GM12878 (cell line): ENCODE measurements around the gene BSND. TPM values are rescaled to one million over a fixed set of nuclear protein-coding genes. Genes with fewer than 3 reads are reported as not detected.

Experiments used
- ATAC-seq: fragments of 200-7000 bp; cut with Tn5 transposase; 3 replicates; pipeline ENCODE4 v1.9.1; 2020; ENCODE audit warnings: mild to moderate bottlenecking, moderate library complexity
- BruUV-seq: library from RNA; stranded (reverse); fragments of 400-500 nt; replicated peaks from 2 replicates; lab custom pipeline; 2021; lab: Mats Ljungman, UMichigan
- CTCF ChIA-PET: fragments of 300-600 bp; sonication (Branson Sonifier 250); formaldehyde crosslinking; extraction: SDS; loops from one replicate; lab custom pipeline; 2021; ENCODE audit warnings: inconsistent platforms; lab: Yijun Ruan, JAX
- POLR2A ChIA-PET: fragments of 350-600 bp; formaldehyde crosslinking; extraction: SDS; loops from one replicate; lab custom pipeline; 2021; ENCODE audit warnings: inconsistent platforms; lab: Charles Lee
- RAD21 ChIA-PET: fragments of 300-600 bp; sonication (Branson Sonifier 250); formaldehyde crosslinking; loops from one replicate; lab custom pipeline; 2023; ENCODE audit warnings: antibody characterized with exemption; ENCODE audit not compliant: unreplicated experiment; lab: Charles Lee
- SMC1A ChIA-PET: fragments of 300-600 bp; sonication (Branson Sonifier 250); formaldehyde crosslinking; loops from one replicate; lab custom pipeline; 2023; ENCODE audit not compliant: unreplicated experiment, uncharacterized antibody; lab: Charles Lee
- DNase-seq: peaks from one replicate; pipeline ENCODE4 v3.0.0-alpha.2; 2011; ENCODE audit warnings: low read depth, low spot score
- FAIRE-seq: peaks from 3 replicates; lab custom pipeline; 2011; peaks lifted over from hg19 to GRCh38; lab: Jason Lieb, UNC
- H2AFZ ChIP-seq: 2 replicates; pipeline ENCODE4 v1.6.0; 2011; ENCODE audit warnings: low read depth, low read length, control low read depth; ENCODE audit not compliant: control insufficient read depth
- H3K27ac ChIP-seq: 2 replicates; pipeline ENCODE4 v1.5.1; 2011; ENCODE audit warnings: control low read depth; ENCODE audit not compliant: control insufficient read depth, insufficient read depth
- H3K27me3 ChIP-seq, 2 experiments: replicated peaks in 1 of 2; 2 replicates each; pipeline versions ENCODE4 v1.6.0 to v1.6.1; 2011; ENCODE audit warnings: low read length in 1 of 2; ENCODE audit not compliant: control insufficient read depth in 2 of 2, insufficient read depth in 2 of 2
- H3K36me3 ChIP-seq, 2 experiments: 2 replicates each; pipeline ENCODE4 v1.5.1; 2011; ENCODE audit warnings: low read length in 1 of 2; ENCODE audit not compliant: control insufficient read depth in 2 of 2, insufficient read depth in 2 of 2
- H3K4me1 ChIP-seq: 2 replicates; pipeline ENCODE4 v1.6.1; 2011; ENCODE audit warnings: mild to moderate bottlenecking, low read length, moderate library complexity, mixed read lengths; ENCODE audit not compliant: control insufficient read depth, insufficient read depth
- H3K4me2 ChIP-seq: 2 replicates; pipeline ENCODE4 v1.6.0; 2011; ENCODE audit warnings: control low read depth; ENCODE audit not compliant: control insufficient read depth, insufficient read depth
- H3K4me3 ChIP-seq: fragments of 200-600 bp; sonication (generic); 2 replicates; pipeline ENCODE4 v1.5.1; 2016
- H3K79me2 ChIP-seq: 2 replicates; pipeline ENCODE4 v1.6.0; 2011; ENCODE audit warnings: low read length; ENCODE audit not compliant: control insufficient read depth, insufficient read depth
- H3K9ac ChIP-seq: 2 replicates; pipeline ENCODE4 v1.8.0; 2011; ENCODE audit warnings: low read length, control low read depth, mixed read lengths; ENCODE audit not compliant: control insufficient read depth, insufficient read depth
- H3K9me3 ChIP-seq: replicated peaks from 3 replicates; pipeline ENCODE4 v1.5.1; 2011; ENCODE audit warnings: mild to moderate bottlenecking, low read length; ENCODE audit not compliant: control insufficient read depth, insufficient read depth
- H4K20me1 ChIP-seq: 2 replicates; pipeline ENCODE4 v1.6.0; 2011; ENCODE audit not compliant: control insufficient read depth, insufficient read depth
- ATF3 ChIP-seq: IDR thresholded peaks from 2 replicates; pipeline ENCODE4 v1.6.1; 2011; ENCODE audit warnings: low read depth, mild to moderate bottlenecking, low read length, moderate library complexity, borderline replicate concordance; ENCODE audit errors: extremely low read depth
- KDM1A ChIP-seq: fragments of 200-600 bp; sonication (generic); IDR thresholded peaks from 2 replicates; pipeline ENCODE4 v1.6.1; 2016; ENCODE audit warnings: borderline replicate concordance
- MYC ChIP-seq: IDR thresholded peaks from 2 replicates; pipeline ENCODE4 v1.6.1; 2011; ENCODE audit warnings: mild to moderate bottlenecking, low read length, moderate library complexity, inconsistent platforms; ENCODE audit not compliant: insufficient read depth, insufficient replicate concordance, insufficient read length, severe bottlenecking
- SREBF1 ChIP-seq: IDR thresholded peaks from 2 replicates; pipeline ENCODE4 v1.6.1; 2012; ENCODE audit warnings: mild to moderate bottlenecking, low read length
- TAF1 ChIP-seq: IDR thresholded peaks from 2 replicates; pipeline ENCODE4 v1.6.1; 2011; ENCODE audit warnings: mild to moderate bottlenecking, low read depth, low read length, borderline replicate concordance
- USF2 ChIP-seq: IDR thresholded peaks from 2 replicates; pipeline ENCODE4 v1.6.1; 2011; ENCODE audit warnings: low read depth, low read length, improper control_type of control experiment, borderline replicate concordance
- ZNF592 ChIP-seq: fragments of 450-650 bp; IDR thresholded peaks from 2 replicates; pipeline ENCODE4 v1.6.1; 2017; ENCODE audit warnings: mild to moderate bottlenecking, moderate library complexity
- WGBS: methylation state at CpG from one replicate; pipeline ENCODE4 v1.1.6; 2016; ENCODE audit warnings: low lambda C conversion rate; ENCODE audit not compliant: insufficient replicate concordance, insufficient coverage; ENCODE audit errors: missing lambda C conversion rate; 5-methylcytosine and 5-hydroxymethylcytosine counted together
- in situ Hi-C: fragments of 300-500 bp; cut with MboI; formaldehyde crosslinking; loops from 9 replicates; pipeline ENCODE4 v1.14.3; 2018; ENCODE audit warnings: mixed read lengths
- intact Hi-C: fragments of 100-400 bp; cut with micrococcal nuclease; formaldehyde crosslinking; loops from one replicate; pipeline ENCODE4 v1.14.2; 2022; ENCODE audit not compliant: unreplicated experiment
- polyA plus RNA-seq, 11 experiments: library from polyadenylated mRNA; depleted of rRNA in 4 of 11; unstranded in 6 of 11; stranded (reverse) in 5 of 11; fragments of >200 nt; fragmentation: Nextera tagmentation in 4 of 11; fragmentation: Illumina TruSeq in 1 of 11; extraction: Ambion mirVana in 4 of 11; extraction: Trizol in 1 of 11; gene quantifications; 1 replicate in 1 of 11; 2 replicates in 10 of 11; pipeline versions ENCODE4 v1.2.1 to v1.2.3, GENCODE V29; 2011 to 2016; ENCODE audit warnings: inconsistent platforms in 2 of 11, missing spikeins in 2 of 11, low read depth in 1 of 11
- total RNA-seq, 4 experiments: library from RNA; depleted of rRNA in 3 of 4; stranded (reverse); fragments of >200 nt in 3 of 4; fragmentation: Illumina TruSeq in 1 of 4; extraction: Trizol in 1 of 4; gene quantifications; 2 replicates each; pipeline versions ENCODE4 v1.2.1 to v1.2.3, GENCODE V29; 2013 to 2021

The BSND gene
- total and polyA plus RNA-seq, 10 of the 15 experiments (the other 5 are each of a cell fraction or from before 2014, with no cell fraction given): not detected

GRCh38 chr1:55002686-55003085, 4.0 kb downstream of the BSND start:
- Histone ChIP-seq H3K9ac (no peak overlapping the region), H3K79me2 (no peaks in the 10 kb centered on the region), H2AFZ (no peak overlapping the region), H3K36me3 (no peaks in the 10 kb centered on the region), H3K27me3 (peaks cover 0 to 5% of the 10 kb centered on the region in 2 experiments), H4K20me1 (no peaks in the 10 kb centered on the region), H3K9me3 (no peaks in the 10 kb centered on the region), H3K27ac (no peak overlapping the region), H3K4me2 (no peak overlapping the region), H3K4me1 (no peaks in the 10 kb centered on the region), H3K4me3 (no peak overlapping the region)
- DNase-seq (no peak), ATAC-seq (no peak), FAIRE-seq (peak; percentile 49)
- CTCF ChIA-PET: interaction anchor here (1.0 to 19.5 kb wide), 4 partner anchors 8 to 54 kb away, joined by 3 to 436 read pairs (median 6); no protein-coding TSS in a partner anchor
- SMC1A ChIA-PET: interaction anchor here (1.0 to 2.8 kb wide), 4 partner anchors 19 to 170 kb away, joined by 3 to 12 read pairs (median 3); no protein-coding TSS in a partner anchor
- POLR2A ChIA-PET: no interaction called here
- TF ChIP-seq ZNF592 (no peak), TAF1 (no peak), SREBF1 (no peak), MYC (no peak), USF2 (no peak), ATF3 (no peak), KDM1A (no peak)
- RAD21 ChIA-PET: interaction anchor here (1.1 to 1.7 kb wide), 2 partner anchors 52 to 58 kb away, joined by 3 to 5 read pairs; no protein-coding TSS in a partner anchor
- intact Hi-C loops: no loop called here
- in situ Hi-C loops: no loop called here
- no TSS peak for BruUV-seq
- WGBS: 11% methylated on average over 2 of the region's 2 CpGs
